ENCODE measurements around the gene IRS2.

DNA sequence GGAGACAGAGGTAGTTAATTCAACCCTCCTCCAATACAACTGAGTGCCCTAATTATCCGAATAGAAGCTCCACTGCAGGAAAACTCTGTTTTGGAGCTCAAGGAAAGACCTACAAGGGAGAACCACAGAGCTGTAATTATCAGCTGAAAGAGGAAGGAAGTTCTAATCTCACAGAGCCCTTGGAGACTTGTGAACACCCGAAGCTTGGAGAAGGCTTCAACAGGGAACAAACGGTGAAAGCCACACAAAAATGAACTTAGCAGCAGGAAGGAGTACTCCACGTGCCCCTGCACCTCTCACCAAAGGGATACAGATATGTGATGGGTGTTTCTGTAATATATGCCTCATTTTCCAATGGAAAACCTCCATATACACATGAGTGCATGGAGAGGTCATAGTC lies 61.1 kb downstream of the IRS2 start:
- TF ChIP-seq, protein P1, sequence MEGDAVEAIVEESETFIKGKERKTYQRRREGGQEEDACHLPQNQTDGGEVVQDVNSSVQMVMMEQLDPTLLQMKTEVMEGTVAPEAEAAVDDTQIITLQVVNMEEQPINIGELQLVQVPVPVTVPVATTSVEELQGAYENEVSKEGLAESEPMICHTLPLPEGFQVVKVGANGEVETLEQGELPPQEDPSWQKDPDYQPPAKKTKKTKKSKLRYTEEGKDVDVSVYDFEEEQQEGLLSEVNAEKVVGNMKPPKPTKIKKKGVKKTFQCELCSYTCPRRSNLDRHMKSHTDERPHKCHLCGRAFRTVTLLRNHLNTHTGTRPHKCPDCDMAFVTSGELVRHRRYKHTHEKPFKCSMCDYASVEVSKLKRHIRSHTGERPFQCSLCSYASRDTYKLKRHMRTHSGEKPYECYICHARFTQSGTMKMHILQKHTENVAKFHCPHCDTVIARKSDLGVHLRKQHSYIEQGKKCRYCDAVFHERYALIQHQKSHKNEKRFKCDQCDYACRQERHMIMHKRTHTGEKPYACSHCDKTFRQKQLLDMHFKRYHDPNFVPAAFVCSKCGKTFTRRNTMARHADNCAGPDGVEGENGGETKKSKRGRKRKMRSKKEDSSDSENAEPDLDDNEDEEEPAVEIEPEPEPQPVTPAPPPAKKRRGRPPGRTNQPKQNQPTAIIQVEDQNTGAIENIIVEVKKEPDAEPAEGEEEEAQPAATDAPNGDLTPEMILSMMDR (IDR thresholded peaks at IDR 0.05) = no peak
- TF ChIP-seq POLR2A (IDR thresholded peaks at IDR 0.05) = no peak
